OCI-LY1 (cell line): ENCODE data around the gene LUC7L2.

Experiments
- CTCF ChIP-seq: fragments of 200-600 bp; sonication (generic), shearing (Covaris generic); IDR thresholded peaks from 2 replicates; pipeline ENCODE4 v1.5.1; 2017; ENCODE audit warnings: mild to moderate bottlenecking, antibody characterized with exemption, low read length, moderate library complexity, mixed read lengths
- EZH2 ChIP-seq: fragments of 200-600 bp; sonication (generic), shearing (Covaris generic); IDR thresholded peaks from 2 replicates; pipeline ENCODE4 v1.8.0; 2017; ENCODE audit warnings: borderline replicate concordance, mixed run types, mild to moderate bottlenecking, antibody characterized with exemption, low read length, moderate library complexity, mixed read lengths

GRCh38 chr7:139430443-139430842 lies 70.7 kb downstream of the LUC7L2 start:
- TF ChIP-seq CTCF, result no peak
- no peak for TF ChIP-seq EZH2
